ENCODE data around the gene CC2D1B. TPM values are rescaled to one million over a fixed set of nuclear protein-coding genes. Genes with fewer than 3 reads are reported as not detected.
"Not testable (repeated sequence)": the region's sequence is repeated elsewhere in the genome, so short reads cannot be mapped to it uniquely, and the experiment has no call there.

The CC2D1B gene
- polyA plus RNA-seq, 1 donor = 24.2 TPM

- peaks cover 8% of the 10 kb centered on the region for H3K36me3 ChIP-seq (ENCODE audit: control insufficient read depth, insufficient read depth, low read length)
- H3K4me3 ChIP-seq (ENCODE audit: low read length) = no peak overlapping the region
- no CpG with 5 or more reads among the region's 5 CpGs for WGBS (ENCODE audit: insufficient coverage, low lambda C conversion rate)
- H3K4me1 ChIP-seq (ENCODE audit: control insufficient read depth, insufficient read depth, low read length) = no peaks in the 10 kb centered on the region
- H3K27me3 ChIP-seq (ENCODE audit: control insufficient read depth, insufficient read depth, low read length) = no peaks in the 10 kb centered on the region
- DNase-seq = no peak
- no peaks in the 10 kb centered on the region for H3K9me3 ChIP-seq (ENCODE audit: control insufficient read depth, low read depth, low read length)
- H3K27ac ChIP-seq (ENCODE audit: low read length) = no peak overlapping the region
Measured at GRCh38 chr1:52393174-52393573, 27.2 kb upstream of the CC2D1B start.

- H3K36me3 ChIP-seq (ENCODE audit: control insufficient read depth, insufficient read depth, low read length) = peaks cover 25% of the 10 kb centered on the region
- H3K27ac ChIP-seq (ENCODE audit: low read length) = no peak overlapping the region
- DNase-seq = no peak
- H3K27me3 ChIP-seq (ENCODE audit: control insufficient read depth, insufficient read depth, low read length) = no peaks in the 10 kb centered on the region
- WGBS (ENCODE audit: insufficient coverage, low lambda C conversion rate) = no CpG with 5 or more reads among the region's 5 CpGs
- H3K9me3 ChIP-seq (ENCODE audit: control insufficient read depth, low read depth, low read length) = no peaks in the 10 kb centered on the region
- H3K4me3 ChIP-seq (ENCODE audit: low read length) = no peak overlapping the region
- H3K4me1 ChIP-seq (ENCODE audit: control insufficient read depth, insufficient read depth, low read length) = no peaks in the 10 kb centered on the region
Measured at GRCh38 chr1:52386458-52386857, 20.5 kb upstream of the CC2D1B start.

GRCh38 chr1:52385376-52385775 lies 19.4 kb upstream of the CC2D1B start:
- Histone ChIP-seq H3K36me3 (ENCODE audit: control insufficient read depth, insufficient read depth, low read length) (peaks cover 29% of the 10 kb centered on the region), H3K9me3 (ENCODE audit: control insufficient read depth, low read depth, low read length) (no peaks in the 10 kb centered on the region), H3K4me1 (ENCODE audit: control insufficient read depth, insufficient read depth, low read length) (no peaks in the 10 kb centered on the region), H3K27me3 (ENCODE audit: control insufficient read depth, insufficient read depth, low read length) (no peaks in the 10 kb centered on the region), H3K27ac (ENCODE audit: low read length) (no peak overlapping the region), H3K4me3 (ENCODE audit: low read length) (no peak overlapping the region)
- no peak for DNase-seq
- 100% methylated on average over 1 of the region's 3 CpGs for WGBS (ENCODE audit: insufficient coverage, low lambda C conversion rate)

GRCh38 chr1:52369851-52370250 lies 3.8 kb upstream of the CC2D1B start:
- H3K27ac ChIP-seq (ENCODE audit: low read length); H3K36me3 ChIP-seq (ENCODE audit: control insufficient read depth, insufficient read depth, low read length); H3K4me3 ChIP-seq (ENCODE audit: low read length); H3K4me1 ChIP-seq (ENCODE audit: control insufficient read depth, insufficient read depth, low read length); H3K27me3 ChIP-seq (ENCODE audit: control insufficient read depth, insufficient read depth, low read length); DNase-seq; H3K9me3 ChIP-seq (ENCODE audit: control insufficient read depth, low read depth, low read length): not testable (repeated sequence)
- WGBS (ENCODE audit: insufficient coverage, low lambda C conversion rate) = no CpG with 5 or more reads among the region's 1 CpG

- Histone ChIP-seq H3K4me3 (ENCODE audit: low read length) (peak overlapping the region; percentile 41), H3K27me3 (ENCODE audit: control insufficient read depth, insufficient read depth, low read length) (no peaks in the 10 kb centered on the region), H3K36me3 (ENCODE audit: control insufficient read depth, insufficient read depth, low read length) (peaks cover 7% of the 10 kb centered on the region), H3K27ac (ENCODE audit: low read length) (peak overlapping the region; percentile 56), H3K9me3 (ENCODE audit: control insufficient read depth, low read depth, low read length) (peaks cover 3% of the 10 kb centered on the region), H3K4me1 (ENCODE audit: control insufficient read depth, insufficient read depth, low read length) (peaks cover 9% of the 10 kb centered on the region)
- WGBS (ENCODE audit: insufficient coverage, low lambda C conversion rate) = no CpG with 5 or more reads among the region's 51 CpGs
- peak; percentile 48 to 82 for DNase-seq
Measured at GRCh38 chr1:52368383-52369172, 2.6 kb upstream of the CC2D1B start.

GRCh38 chr1:52367272-52367671 lies 1.3 kb upstream of the CC2D1B start:
- peaks cover 3% of the 10 kb centered on the region for H3K9me3 ChIP-seq (ENCODE audit: control insufficient read depth, low read depth, low read length)
- DNase-seq = no peak
- peaks cover 16% of the 10 kb centered on the region for H3K36me3 ChIP-seq (ENCODE audit: control insufficient read depth, insufficient read depth, low read length)
- no peaks in the 10 kb centered on the region for H3K27me3 ChIP-seq (ENCODE audit: control insufficient read depth, insufficient read depth, low read length)
- H3K27ac ChIP-seq (ENCODE audit: low read length) = no peak overlapping the region
- peaks cover 9% of the 10 kb centered on the region for H3K4me1 ChIP-seq (ENCODE audit: control insufficient read depth, insufficient read depth, low read length)
- 100% methylated on average over 1 of the region's 5 CpGs for WGBS (ENCODE audit: insufficient coverage, low lambda C conversion rate)
- no peak overlapping the region for H3K4me3 ChIP-seq (ENCODE audit: low read length)

- no CpG with 5 or more reads among the region's 8 CpGs for WGBS (ENCODE audit: insufficient coverage, low lambda C conversion rate)
- no peak for DNase-seq
- Histone ChIP-seq H3K9me3 (ENCODE audit: control insufficient read depth, low read depth, low read length) (peaks cover 3% of the 10 kb centered on the region), H3K4me3 (ENCODE audit: low read length) (peak overlapping the region; percentile 83), H3K36me3 (ENCODE audit: control insufficient read depth, insufficient read depth, low read length) (peaks cover 24% of the 10 kb centered on the region), H3K4me1 (ENCODE audit: control insufficient read depth, insufficient read depth, low read length) (peaks cover 9% of the 10 kb centered on the region), H3K27me3 (ENCODE audit: control insufficient read depth, insufficient read depth, low read length) (no peaks in the 10 kb centered on the region), H3K27ac (ENCODE audit: low read length) (peak overlapping the region; percentile 70)
Measured at GRCh38 chr1:52366517-52366827, 467 bp upstream of the CC2D1B start.

- DNase-seq = peak; percentile 52 to 74
- Histone ChIP-seq H3K9me3 (ENCODE audit: control insufficient read depth, low read depth, low read length) (peaks cover 3% of the 10 kb centered on the region), H3K27me3 (ENCODE audit: control insufficient read depth, insufficient read depth, low read length) (no peaks in the 10 kb centered on the region), H3K27ac (ENCODE audit: low read length) (peak overlapping the region; percentile 86), H3K36me3 (ENCODE audit: control insufficient read depth, insufficient read depth, low read length) (peaks cover 37% of the 10 kb centered on the region), H3K4me1 (ENCODE audit: control insufficient read depth, insufficient read depth, low read length) (peaks cover 9% of the 10 kb centered on the region), H3K4me3 (ENCODE audit: low read length) (peak overlapping the region; percentile 83)
- no CpG with 5 or more reads among the region's 22 CpGs for WGBS (ENCODE audit: insufficient coverage, low lambda C conversion rate)
Measured at GRCh38 chr1:52365071-52365745, 797 bp downstream of the CC2D1B start.

- H3K4me3 ChIP-seq (ENCODE audit: low read length) = no peak overlapping the region
- H3K27ac ChIP-seq (ENCODE audit: low read length) = no peak overlapping the region
Measured at GRCh38 chr1:52364235-52364839, 1.7 kb downstream of the CC2D1B start.

GRCh38 chr1:52360595-52360968 lies 5.4 kb downstream of the CC2D1B start:
- DNase-seq = no peak
- Histone ChIP-seq H3K27me3 (ENCODE audit: control insufficient read depth, insufficient read depth, low read length) (no peaks in the 10 kb centered on the region), H3K4me3 (ENCODE audit: low read length) (no peak overlapping the region), H3K36me3 (ENCODE audit: control insufficient read depth, insufficient read depth, low read length) (peaks cover 83% of the 10 kb centered on the region), H3K27ac (ENCODE audit: low read length) (no peak overlapping the region), H3K9me3 (ENCODE audit: control insufficient read depth, low read depth, low read length) (no peaks in the 10 kb centered on the region), H3K4me1 (ENCODE audit: control insufficient read depth, insufficient read depth, low read length) (peaks cover 9% of the 10 kb centered on the region)
- WGBS (ENCODE audit: insufficient coverage, low lambda C conversion rate) = no CpG with 5 or more reads among the region's 7 CpGs

More at GRCh38 chr1:52364235-52364839, 1.7 kb downstream of the CC2D1B start:
- peaks cover 3% of the 10 kb centered on the region for H3K9me3 ChIP-seq (ENCODE audit: control insufficient read depth, low read depth, low read length)
- peaks cover 9% of the 10 kb centered on the region for H3K4me1 ChIP-seq (ENCODE audit: control insufficient read depth, insufficient read depth, low read length)
- no peaks in the 10 kb centered on the region for H3K27me3 ChIP-seq (ENCODE audit: control insufficient read depth, insufficient read depth, low read length)
- DNase-seq = no peak
- peaks cover 45% of the 10 kb centered on the region for H3K36me3 ChIP-seq (ENCODE audit: control insufficient read depth, insufficient read depth, low read length)
- WGBS (ENCODE audit: insufficient coverage, low lambda C conversion rate) = no CpG with 5 or more reads among the region's 5 CpGs
